Trophoblast cell (in vitro differentiated cells and primary cell): ENCODE results near the gene TMEM88.

ENCODE experiments used
- DNase-seq, 2 donors: peaks; one replicate each; pipeline ENCODE4 v3.0.0-alpha.2; 2016
- H2AFZ ChIP-seq: 2 replicates; pipeline ENCODE4 v1.6.1; 2013; ENCODE audit warnings: low read length, moderate library complexity, mild to moderate bottlenecking; ENCODE audit not compliant: insufficient read depth, poor library complexity
- H2AK5ac ChIP-seq: 2 replicates; pipeline ENCODE4 v1.6.1; 2013; ENCODE audit warnings: mild to moderate bottlenecking, low read length
- H2BK120ac ChIP-seq: 2 replicates; pipeline ENCODE4 v1.6.1; 2013; ENCODE audit warnings: low read length, mild to moderate bottlenecking, moderate library complexity; ENCODE audit not compliant: insufficient read depth, poor library complexity
- H2BK12ac ChIP-seq: 2 replicates; pipeline ENCODE4 v1.6.1; 2013; ENCODE audit warnings: mild to moderate bottlenecking, low read length, moderate library complexity
- H2BK5ac ChIP-seq: 2 replicates; pipeline ENCODE4 v1.6.1; 2013; ENCODE audit warnings: low read length, low read depth, moderate library complexity, mild to moderate bottlenecking; ENCODE audit not compliant: poor library complexity
- H3K14ac ChIP-seq: 2 replicates; pipeline ENCODE4 v1.6.1; 2013; ENCODE audit warnings: mild to moderate bottlenecking, low read length
- H3K18ac ChIP-seq: 2 replicates; pipeline ENCODE4 v1.6.1; 2013; ENCODE audit warnings: mild to moderate bottlenecking, low read length
- H3K23ac ChIP-seq: 2 replicates; pipeline ENCODE4 v1.6.1; 2013; ENCODE audit warnings: low read length
- H3K27ac ChIP-seq: 2 replicates; pipeline ENCODE4 v1.5.1; 2013; ENCODE audit warnings: low read depth, mild to moderate bottlenecking, inconsistent platforms, low read length, moderate library complexity
- H3K27me3 ChIP-seq: 2 replicates; pipeline ENCODE4 v1.6.1; 2013; ENCODE audit warnings: inconsistent platforms, mild to moderate bottlenecking, low read length, moderate library complexity; ENCODE audit not compliant: insufficient read depth
- H3K36me3 ChIP-seq, 2 experiments: 1 replicate in 1 of 2; 2 replicates in 1 of 2; pipeline ENCODE4 v1.6.1; 2013; ENCODE audit warnings: low read length in 2 of 2, mild to moderate bottlenecking in 2 of 2, moderate library complexity in 1 of 2; ENCODE audit not compliant: insufficient read depth in 2 of 2, control insufficient read depth in 1 of 2
- H3K4ac ChIP-seq: 2 replicates; pipeline ENCODE4 v1.6.1; 2013; ENCODE audit warnings: low read depth, mild to moderate bottlenecking, low read length, moderate library complexity
- H3K4me1 ChIP-seq, 2 experiments: 1 replicate in 1 of 2; 2 replicates in 1 of 2; pipeline ENCODE4 v1.6.1; 2013; ENCODE audit warnings: low read length in 2 of 2, mild to moderate bottlenecking in 2 of 2, moderate library complexity in 1 of 2; ENCODE audit not compliant: insufficient read depth in 2 of 2, control insufficient read depth in 1 of 2
- H3K4me2 ChIP-seq: 2 replicates; pipeline ENCODE4 v1.6.1; 2013; ENCODE audit warnings: inconsistent platforms, mild to moderate bottlenecking, low read length, moderate library complexity
- H3K4me3 ChIP-seq: 2 replicates; pipeline ENCODE4 v1.5.1; 2013; ENCODE audit warnings: mild to moderate bottlenecking, low read depth, low read length, inconsistent platforms
- H3K79me1 ChIP-seq: one replicate; pipeline ENCODE4 v1.6.1; 2013; ENCODE audit warnings: low read length
- H3K79me2 ChIP-seq: 2 replicates; pipeline ENCODE4 v1.6.1; 2013; ENCODE audit warnings: low read length, mild to moderate bottlenecking; ENCODE audit not compliant: control insufficient read depth, insufficient read depth, poor library complexity
- H3K9ac ChIP-seq: 2 replicates; pipeline ENCODE4 v1.6.1; 2013; ENCODE audit warnings: mild to moderate bottlenecking, low read length
- H3K9me3 ChIP-seq: 2 replicates; pipeline ENCODE4 v1.6.1; 2013; ENCODE audit warnings: low read depth, mild to moderate bottlenecking, control low read depth, inconsistent platforms, low read length; ENCODE audit not compliant: insufficient read depth
- H4K12ac ChIP-seq: 2 replicates; pipeline ENCODE4 v1.6.1; 2013; ENCODE audit warnings: low read depth, mild to moderate bottlenecking, low read length, moderate library complexity
- H4K8ac ChIP-seq: 2 replicates; pipeline ENCODE4 v1.6.1; 2013; ENCODE audit warnings: low read depth, mild to moderate bottlenecking, low read length, moderate library complexity
- H4K91ac ChIP-seq: one replicate; pipeline ENCODE4 v1.6.1; 2013; ENCODE audit warnings: low read depth, mild to moderate bottlenecking, low read length, moderate library complexity
- WGBS: extraction: QIAGEN DNeasy Blood & Tissue Kit; methylation state at CpG from one replicate; pipeline ENCODE4 v1.1.7; 2013; ENCODE audit warnings: missing lambda C conversion rate; ENCODE audit not compliant: insufficient read length, insufficient coverage; ENCODE audit errors: extremely low coverage; 5-methylcytosine and 5-hydroxymethylcytosine counted together

Gene TMEM88

DNA sequence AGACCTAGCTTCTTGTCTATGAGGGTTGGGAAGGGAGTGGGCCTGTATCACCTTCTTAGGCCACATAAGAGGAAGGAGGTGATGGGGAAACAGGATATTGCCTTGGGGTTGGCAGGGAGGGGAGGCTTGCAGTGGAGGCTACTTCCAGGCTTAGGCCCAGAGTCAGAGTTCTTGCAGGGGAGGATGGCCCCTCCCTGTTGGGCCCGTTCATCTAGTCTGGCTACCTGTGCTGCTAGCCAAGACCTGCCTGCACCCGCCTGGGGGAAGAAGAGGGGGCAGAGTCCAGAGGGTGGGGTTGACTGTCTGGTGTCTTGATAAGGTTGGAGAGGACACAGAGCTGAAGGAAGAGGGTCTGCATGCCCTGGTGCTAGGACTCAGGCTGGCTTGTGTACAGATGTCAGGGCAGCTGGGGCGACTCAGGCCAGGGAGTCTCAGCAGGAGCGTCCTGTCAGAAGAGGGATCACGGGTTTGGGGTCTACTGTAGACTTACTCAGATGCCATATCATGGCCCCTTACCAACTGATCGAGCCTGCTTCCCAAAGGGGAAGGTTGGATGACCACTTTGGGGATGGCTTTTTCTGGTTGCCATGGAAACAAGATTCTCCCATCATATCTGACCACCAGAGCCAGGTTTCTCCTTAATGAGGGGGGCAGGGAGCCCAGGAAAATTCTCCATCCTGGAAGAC, 15.5 kb upstream of the TMEM88 start:
- Histone ChIP-seq H3K4me1 (peaks cover 29 to 33% of the 10 kb centered on the region in 2 experiments), H3K14ac (peak overlapping the region; percentile 46), H3K79me1 (peaks cover 46% of the 10 kb centered on the region), H4K12ac (peak overlapping the region; percentile 5), H3K27me3 (no peaks in the 10 kb centered on the region), H2BK5ac (peak overlapping the region; percentile 54), H3K36me3 (peaks cover 3 to 9% of the 10 kb centered on the region in 2 experiments), H3K9me3 (peaks cover 2% of the 10 kb centered on the region), H3K23ac (no peak overlapping the region), H2AK5ac (peak overlapping the region; percentile 3), H3K79me2 (peaks cover 30% of the 10 kb centered on the region), H3K4ac (peak overlapping the region; percentile 28), H2BK120ac (no peak overlapping the region), H3K9ac (no peak overlapping the region), H3K18ac (peak overlapping the region; percentile 68), H3K4me2 (peak overlapping the region; percentile 49), H2AFZ (no peak overlapping the region), H4K8ac (peak overlapping the region; percentile 8), H2BK12ac (no peak overlapping the region), H3K27ac (peak overlapping the region; percentile 99), H4K91ac (peak overlapping the region; percentile 80), H3K4me3 (no peak overlapping the region)
- DNase-seq, result peak; percentile 47 to 53
- no CpG with 5 or more reads among the region's 6 CpGs for WGBS

GRCh38 chr17:7839876-7840261, 15.0 kb upstream of the TMEM88 start:
- DNase-seq, result no peak
- H2BK120ac ChIP-seq, result no peak overlapping the region
- no peak overlapping the region for H4K91ac ChIP-seq
- H2AFZ ChIP-seq, result no peak overlapping the region
- peaks cover 29% of the 10 kb centered on the region in 2 experiments for H3K4me1 ChIP-seq
- H3K23ac ChIP-seq, result no peak overlapping the region
- no CpG with 5 or more reads among the region's 2 CpGs for WGBS
- H3K4me2 ChIP-seq, result no peak overlapping the region
- H3K27me3 ChIP-seq, result no peaks in the 10 kb centered on the region
- H3K9ac ChIP-seq, result no peak overlapping the region
- peaks cover 3% of the 10 kb centered on the region for H3K9me3 ChIP-seq
- H2BK5ac ChIP-seq, result no peak overlapping the region
- H2BK12ac ChIP-seq, result no peak overlapping the region
- H3K4me3 ChIP-seq, result no peak overlapping the region
- no peak overlapping the region for H3K14ac ChIP-seq
- no peak overlapping the region for H3K18ac ChIP-seq
- peak overlapping the region; percentile 10 for H3K4ac ChIP-seq
- H3K27ac ChIP-seq, result peak overlapping the region; percentile 99
- no peak overlapping the region for H4K8ac ChIP-seq
- H4K12ac ChIP-seq, result no peak overlapping the region
- H3K79me2 ChIP-seq, result peaks cover 30% of the 10 kb centered on the region
- peaks cover 49% of the 10 kb centered on the region for H3K79me1 ChIP-seq
- H2AK5ac ChIP-seq, result no peak overlapping the region
- H3K36me3 ChIP-seq, result peaks cover 4 to 9% of the 10 kb centered on the region in 2 experiments

DNA sequence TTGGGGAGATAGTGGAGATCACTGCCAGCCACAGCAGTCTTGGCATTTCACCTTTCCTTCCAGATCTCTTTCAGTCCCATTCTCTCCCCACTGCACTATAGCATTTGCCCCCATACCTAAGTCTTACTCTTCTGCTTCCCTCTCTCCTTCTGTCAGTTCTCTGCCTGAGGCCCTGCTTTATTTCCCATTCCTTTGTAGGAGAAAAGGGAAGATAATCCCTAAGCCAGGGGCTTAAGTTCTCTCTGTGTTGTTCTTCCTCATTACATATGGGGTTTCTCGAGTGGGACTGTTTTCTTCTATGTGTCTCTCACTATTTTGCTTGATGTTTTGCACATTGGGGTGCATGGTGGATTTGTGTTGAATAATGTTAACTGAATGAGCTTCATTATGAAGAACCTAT, 14.4 kb upstream of the TMEM88 start:
- Histone ChIP-seq H3K9me3 (peaks cover 3% of the 10 kb centered on the region), H3K4me1 (peaks cover 33 to 34% of the 10 kb centered on the region in 2 experiments), H3K27me3 (no peaks in the 10 kb centered on the region), H4K91ac (no peak overlapping the region), H3K79me2 (peaks cover 33% of the 10 kb centered on the region), H4K8ac (no peak overlapping the region), H3K4me2 (peak overlapping the region; percentile 98), H2AK5ac (no peak overlapping the region), H3K23ac (no peak overlapping the region), H3K4me3 (no peak overlapping the region), H4K12ac (no peak overlapping the region), H2BK5ac (no peak overlapping the region), H3K18ac (no peak overlapping the region), H3K27ac (peak overlapping the region; percentile 99), H3K4ac (no peak overlapping the region), H3K79me1 (peaks cover 47% of the 10 kb centered on the region), H2BK12ac (no peak overlapping the region), H2BK120ac (no peak overlapping the region), H3K14ac (no peak overlapping the region), H3K36me3 (peaks cover 9 to 15% of the 10 kb centered on the region in 2 experiments), H2AFZ (no peak overlapping the region), H3K9ac (no peak overlapping the region)
- DNase-seq, result no peak
- WGBS, result no CpG with 5 or more reads among the region's 1 CpG

GRCh38 chr17:7840875-7841274, 14.0 kb upstream of the TMEM88 start:
- Histone ChIP-seq H2BK12ac (no peak overlapping the region), H2AK5ac (no peak overlapping the region), H2BK5ac (no peak overlapping the region), H3K79me2 (peaks cover 33% of the 10 kb centered on the region), H3K9ac (no peak overlapping the region), H4K8ac (no peak overlapping the region), H3K4me1 (peaks cover 33 to 34% of the 10 kb centered on the region in 2 experiments), H3K4me3 (no peak overlapping the region), H3K9me3 (peaks cover 3% of the 10 kb centered on the region), H3K27ac (peak overlapping the region; percentile 99), H3K18ac (no peak overlapping the region), H3K36me3 (peaks cover 13 to 19% of the 10 kb centered on the region in 2 experiments), H3K79me1 (peaks cover 45% of the 10 kb centered on the region), H2BK120ac (no peak overlapping the region), H3K14ac (no peak overlapping the region), H3K4me2 (peak overlapping the region; percentile 98), H4K91ac (no peak overlapping the region), H3K4ac (no peak overlapping the region), H4K12ac (no peak overlapping the region), H3K23ac (no peak overlapping the region), H2AFZ (no peak overlapping the region), H3K27me3 (no peaks in the 10 kb centered on the region)
- DNase-seq, result no peak
- no CpG with 5 or more reads among the region's 1 CpG for WGBS
